ENCODE measurements around the gene CSF1R. TPM values are rescaled to one million over a fixed set of nuclear protein-coding genes. Genes with fewer than 3 reads are reported as not detected.
"Not testable (repeated sequence)": the region's sequence is repeated elsewhere in the genome, so short reads cannot be mapped to it uniquely, and the experiment has no call there.

CSF1R gene
- total RNA-seq, 2 donors from 2014 or later, result not detected

GRCh38 chr5:150052956-150053712, 33.2 kb downstream of the CSF1R start:
- WGBS, 2 experiments (ENCODE audit: insufficient coverage in 1 of 2, insufficient read length in 1 of 2), result 92 to 94% methylated on average over 5 to 9 of the region's 9 CpGs
- no peak overlapping the region for H3K27ac ChIP-seq (ENCODE audit: low read depth, low read length)
- peaks cover 58% of the 10 kb centered on the region for H3K36me3 Mint-ChIP-seq (ENCODE audit: low read depth)
- peaks cover 12% of the 10 kb centered on the region for H3K4me1 Mint-ChIP-seq
- H3K27me3 Mint-ChIP-seq (ENCODE audit: insufficient read depth), result no peaks in the 10 kb centered on the region
- H3K9ac ChIP-seq (ENCODE audit: extremely low read depth, low read length, poor library complexity, severe bottlenecking), result no peak overlapping the region
- no peak overlapping the region for H3K4me3 Mint-ChIP-seq
- H3K27me3 ChIP-seq (ENCODE audit: control insufficient read depth, insufficient read depth, low read length, poor library complexity, severe bottlenecking), result no peaks in the 10 kb centered on the region
- no peaks in the 10 kb centered on the region for H3K9me3 Mint-ChIP-seq
- no peaks in the 10 kb centered on the region for H3K9me3 ChIP-seq (ENCODE audit: control insufficient read depth, low read length)
- DNase-seq, result peak; percentile 43
- TF ChIP-seq CTCF (conservative IDR thresholded peaks at IDR 0.05), result no peak
- peaks cover 73% of the 10 kb centered on the region for H3K36me3 ChIP-seq (ENCODE audit: control insufficient read depth, insufficient read depth, low read length)
- no peak overlapping the region for H3K27ac Mint-ChIP-seq
- peaks cover 8% of the 10 kb centered on the region for H3K4me1 ChIP-seq (ENCODE audit: control insufficient read depth, insufficient read depth, low read length)
- H3K4me3 ChIP-seq (ENCODE audit: low read length), result no peak overlapping the region

- peaks cover under 1% of the 10 kb centered on the region for H3K4me1 ChIP-seq (ENCODE audit: control insufficient read depth, insufficient read depth, low read length)
- no peak overlapping the region for H3K4me3 ChIP-seq (ENCODE audit: low read length)
- no peaks in the 10 kb centered on the region for H3K9me3 ChIP-seq (ENCODE audit: control insufficient read depth, low read length)
- Mint-ChIP-seq H3K4me1 (peaks cover 4% of the 10 kb centered on the region), H3K4me3 (no peak overlapping the region), H3K27me3 (ENCODE audit: insufficient read depth) (no peaks in the 10 kb centered on the region), H3K27ac (no peak overlapping the region), H3K9me3 (no peaks in the 10 kb centered on the region), H3K36me3 (ENCODE audit: low read depth) (peaks cover 65% of the 10 kb centered on the region)
- DNase-seq, result peak; percentile 22
- no peak overlapping the region for H3K9ac ChIP-seq (ENCODE audit: extremely low read depth, low read length, poor library complexity, severe bottlenecking)
- no peaks in the 10 kb centered on the region for H3K27me3 ChIP-seq (ENCODE audit: control insufficient read depth, insufficient read depth, low read length, poor library complexity, severe bottlenecking)
- TF ChIP-seq CTCF (conservative IDR thresholded peaks at IDR 0.05), result no peak
- H3K36me3 ChIP-seq (ENCODE audit: control insufficient read depth, insufficient read depth, low read length), result peaks cover 80% of the 10 kb centered on the region
- H3K27ac ChIP-seq (ENCODE audit: low read depth, low read length), result no peak overlapping the region
- 89% methylated on average over 4 to 5 of the region's 6 CpGs for WGBS, 2 experiments (ENCODE audit: insufficient coverage in 1 of 2, insufficient read length in 1 of 2)
Observed at GRCh38 chr5:150052226-150052955, 34.0 kb downstream of the CSF1R start.

- 83 to 92% methylated on average over 9 to 18 of the region's 18 CpGs for WGBS, 2 experiments (ENCODE audit: insufficient coverage in 1 of 2, insufficient read length in 1 of 2)
- peak; percentile 30 for DNase-seq
- Histone ChIP-seq H3K9me3 (ENCODE audit: control insufficient read depth, low read length) (no peaks in the 10 kb centered on the region), H3K9ac (ENCODE audit: extremely low read depth, low read length, poor library complexity, severe bottlenecking) (no peak overlapping the region), H3K27me3 (ENCODE audit: control insufficient read depth, insufficient read depth, low read length, poor library complexity, severe bottlenecking) (no peaks in the 10 kb centered on the region), H3K4me3 (ENCODE audit: low read length) (no peak overlapping the region), H3K27ac (ENCODE audit: low read depth, low read length) (no peak overlapping the region), H3K36me3 (ENCODE audit: control insufficient read depth, insufficient read depth, low read length) (peaks cover 82% of the 10 kb centered on the region), H3K4me1 (ENCODE audit: control insufficient read depth, insufficient read depth, low read length) (no peaks in the 10 kb centered on the region)
- peaks cover 68% of the 10 kb centered on the region for H3K36me3 Mint-ChIP-seq (ENCODE audit: low read depth)
- no peak for TF ChIP-seq CTCF (conservative IDR thresholded peaks at IDR 0.05)
- H3K27ac Mint-ChIP-seq, result no peak overlapping the region
- H3K9me3 Mint-ChIP-seq, result no peaks in the 10 kb centered on the region
- no peak overlapping the region for H3K4me3 Mint-ChIP-seq
- H3K27me3 Mint-ChIP-seq (ENCODE audit: insufficient read depth), result no peaks in the 10 kb centered on the region
- H3K4me1 Mint-ChIP-seq, result no peaks in the 10 kb centered on the region
Observed at GRCh38 chr5:150051657-150052195, 34.6 kb downstream of the CSF1R start.

- not testable (repeated sequence) for H3K27ac Mint-ChIP-seq; DNase-seq; H3K27ac ChIP-seq (ENCODE audit: low read depth, low read length); H3K4me1 ChIP-seq (ENCODE audit: control insufficient read depth, insufficient read depth, low read length); H3K9me3 Mint-ChIP-seq; H3K27me3 ChIP-seq (ENCODE audit: control insufficient read depth, insufficient read depth, low read length, poor library complexity, severe bottlenecking); H3K9ac ChIP-seq (ENCODE audit: extremely low read depth, low read length, poor library complexity, severe bottlenecking); H3K9me3 ChIP-seq (ENCODE audit: control insufficient read depth, low read length); H3K4me3 Mint-ChIP-seq; H3K27me3 Mint-ChIP-seq (ENCODE audit: insufficient read depth); H3K4me3 ChIP-seq (ENCODE audit: low read length); H3K4me1 Mint-ChIP-seq
- peaks cover 79% of the 10 kb centered on the region for H3K36me3 Mint-ChIP-seq (ENCODE audit: low read depth)
- H3K36me3 ChIP-seq (ENCODE audit: control insufficient read depth, insufficient read depth, low read length), result peaks cover 91% of the 10 kb centered on the region
- WGBS, 2 experiments (ENCODE audit: insufficient coverage in 1 of 2, insufficient read length in 1 of 2), result 94 to 96% methylated on average over 9 to 14 of the region's 14 CpGs
Observed at GRCh38 chr5:150050172-150050811, 36.1 kb downstream of the CSF1R start.

Data from endodermal cell (in vitro differentiated cells).